Gastroesophageal sphincter (tissue), 3 donors: ENCODE data around the gene BICD1.

ENCODE experiments used
- CTCF ChIP-seq, 4 experiments: fragments of 200-600 bp in 2 of 4; fragments of 450-650 bp in 2 of 4; sonication (generic) in 1 of 4; IDR thresholded peaks; one replicate each; pipeline ENCODE4 v1.5.1; 2017 to 2019; ENCODE audit warnings: antibody characterized with exemption in 4 of 4, mild to moderate bottlenecking in 2 of 4, moderate library complexity in 2 of 4
- POLR2AphosphoS5 ChIP-seq: sonication (generic); formaldehyde crosslinking; IDR thresholded peaks from one replicate; pipeline ENCODE4 v1.6.1; 2017; ENCODE audit warnings: antibody characterized with exemption

- no peak for TF ChIP-seq CTCF (IDR thresholded peaks at IDR 0.05)
- TF ChIP-seq POLR2AphosphoS5, result no peak
Measured at GRCh38 chr12:32398816-32399369, 292.2 kb downstream of the BICD1 start.
